ENCODE measurements around the gene KCNG2. TPM values are rescaled to one million over a fixed set of nuclear protein-coding genes. Genes with fewer than 3 reads are reported as not detected.

KCNG2 gene
- total RNA-seq, 1 donor from 2014 or later: not detected

GRCh38 chr18:79806976-79807841, 9.5 kb downstream of the KCNG2 start:
- DNase-seq (no peak), ATAC-seq (ENCODE audit: poor library complexity) (no peak)
- intact Hi-C loops (cut with DNase I): no loop called here

GRCh38 chr18:79809482-79810192, 11.9 kb downstream of the KCNG2 start:
- ATAC-seq (ENCODE audit: poor library complexity): no peak
- intact Hi-C loops (cut with DNase I): no loop called here
- no peak for DNase-seq

GRCh38 chr18:79812052-79812451, 14.3 kb downstream of the KCNG2 start:
- DNase-seq: no peak
- no peak for ATAC-seq (ENCODE audit: poor library complexity)
- intact Hi-C loops (cut with DNase I): no loop called here

- intact Hi-C loops (cut with DNase I): no loop called here
- ATAC-seq (ENCODE audit: poor library complexity) (no peak), DNase-seq (no peak)
Measured at GRCh38 chr18:79814373-79814772, 16.6 kb downstream of the KCNG2 start.

GRCh38 chr18:79815657-79816056, 17.9 kb downstream of the KCNG2 start:
- DNase-seq (no peak), ATAC-seq (ENCODE audit: poor library complexity) (no peak)
- intact Hi-C loops (cut with DNase I): no loop called here

GRCh38 chr18:79816092-79816491, 18.4 kb downstream of the KCNG2 start:
- DNase-seq: no peak
- intact Hi-C loops (cut with DNase I): no loop called here
- ATAC-seq (ENCODE audit: poor library complexity): no peak

DNA sequence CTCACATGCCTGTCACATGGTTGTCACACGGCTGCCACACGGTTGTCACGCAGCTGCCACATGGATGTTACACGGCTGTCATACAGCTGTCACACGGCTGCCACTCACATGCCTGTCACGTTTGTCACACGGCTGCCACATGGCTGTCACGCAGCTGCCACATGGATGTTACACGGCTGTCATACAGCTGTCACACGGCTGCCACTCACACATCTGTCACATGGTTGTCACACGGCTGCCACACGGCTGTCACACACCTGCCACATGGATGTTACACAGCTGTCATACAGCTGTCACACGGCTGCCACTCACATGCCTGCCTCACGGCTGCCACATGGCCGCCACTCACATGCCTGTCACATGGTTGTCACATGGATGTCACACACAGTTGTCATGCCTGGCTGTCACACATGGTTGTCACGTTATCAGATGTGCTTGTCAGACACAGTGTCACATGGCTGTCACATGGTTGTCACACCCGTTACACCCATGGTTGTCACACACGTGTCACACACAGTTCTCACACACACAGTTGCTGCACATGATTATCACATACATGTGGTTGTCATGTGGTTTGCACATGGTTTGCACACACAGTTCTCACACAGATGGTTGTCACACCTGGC, 19.4 kb downstream of the KCNG2 start:
- DNase-seq: no peak
- no peak for ATAC-seq (ENCODE audit: poor library complexity)
- intact Hi-C loops (cut with DNase I): no loop called here

- DNase-seq: no peak
Measured at GRCh38 chr18:79817607-79817998, 19.9 kb downstream of the KCNG2 start.

DNA sequence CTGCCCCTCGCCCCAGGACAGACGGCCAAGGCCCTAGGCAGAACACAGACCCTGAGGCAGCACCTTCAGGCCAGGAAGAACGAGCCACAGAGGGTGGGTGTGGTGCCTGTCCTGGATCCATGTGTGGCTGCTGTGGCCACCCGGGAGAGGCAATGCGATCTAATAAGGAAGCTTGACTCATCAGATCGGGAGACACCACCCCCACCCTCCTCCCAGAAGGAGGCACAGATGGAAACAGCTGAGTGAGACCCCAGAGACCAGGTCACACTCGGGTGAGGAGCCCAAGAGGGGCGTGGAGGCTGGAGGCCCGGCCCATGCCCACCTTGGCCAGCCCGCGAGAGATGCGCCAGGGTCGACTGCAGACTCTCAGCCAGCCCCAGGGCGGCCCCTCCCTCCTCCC, 20.3 kb downstream of the KCNG2 start:
- intact Hi-C loops (cut with DNase I): no loop called here
- ATAC-seq (ENCODE audit: poor library complexity) (no peak), DNase-seq (no peak)

More at GRCh38 chr18:79817607-79817998, 19.9 kb downstream of the KCNG2 start:
- intact Hi-C loops (cut with DNase I): no loop called here
- ATAC-seq (ENCODE audit: poor library complexity): no peak

GRCh38 chr18:79818631-79819030, 20.9 kb downstream of the KCNG2 start:
- DNase-seq: no peak
- no peak for ATAC-seq (ENCODE audit: poor library complexity)
- intact Hi-C loops (cut with DNase I): no loop called here

DNA sequence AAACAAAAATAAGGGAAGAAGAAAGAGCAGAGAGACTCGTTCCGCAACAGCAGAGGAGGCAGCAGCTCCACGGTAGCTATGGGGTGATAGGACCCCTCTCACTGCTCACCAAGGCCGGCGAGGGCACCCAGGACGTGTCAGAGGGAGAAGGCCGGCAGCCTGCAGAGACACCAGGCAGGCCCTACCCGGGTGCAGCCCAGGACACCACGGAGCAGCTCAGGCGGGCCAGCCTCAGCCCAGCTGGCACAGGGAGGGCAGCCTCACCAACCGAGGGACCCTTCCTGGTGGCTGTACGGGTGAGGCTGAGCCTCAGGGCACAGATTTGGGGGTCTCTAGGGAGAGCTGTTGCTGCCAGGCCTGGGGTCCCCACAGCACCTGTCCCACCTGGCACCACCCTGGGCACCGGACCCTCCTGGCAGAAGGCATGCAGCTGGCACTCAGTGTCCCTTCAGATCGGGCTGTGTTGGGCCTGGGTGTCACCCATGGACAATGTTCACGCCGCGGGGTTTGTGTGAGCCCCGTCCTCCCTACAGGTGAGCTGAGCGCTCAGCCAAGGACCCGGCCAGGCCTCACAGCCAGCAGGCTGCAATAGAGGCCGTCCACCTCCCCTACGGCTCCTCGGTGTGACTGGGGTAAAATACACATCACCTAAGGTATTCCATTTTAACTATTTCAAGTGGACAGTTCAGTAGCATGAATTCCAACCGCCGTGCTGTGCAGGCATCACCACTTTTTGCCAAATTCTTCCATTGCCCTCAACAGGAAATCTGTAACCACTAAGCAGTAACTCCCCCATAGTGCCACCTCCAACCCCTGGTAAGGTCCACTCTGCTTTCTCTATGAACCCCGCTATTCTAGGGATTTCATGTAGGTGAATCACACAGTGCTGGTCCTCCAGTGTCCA, 21.6 kb downstream of the KCNG2 start:
- no peak for DNase-seq
- intact Hi-C loops (cut with DNase I): no loop called here
- ATAC-seq (ENCODE audit: poor library complexity): no peak

- intact Hi-C loops (cut with DNase I): no loop called here
- ATAC-seq (ENCODE audit: poor library complexity) (peak; percentile 64), DNase-seq (no peak)
Measured at GRCh38 chr18:79819968-79820351, 22.2 kb downstream of the KCNG2 start.

- ATAC-seq (ENCODE audit: poor library complexity) (no peak), DNase-seq (no peak)
- intact Hi-C loops (cut with DNase I): no loop called here
Measured at GRCh38 chr18:79823120-79823519, 25.4 kb downstream of the KCNG2 start.

DNA sequence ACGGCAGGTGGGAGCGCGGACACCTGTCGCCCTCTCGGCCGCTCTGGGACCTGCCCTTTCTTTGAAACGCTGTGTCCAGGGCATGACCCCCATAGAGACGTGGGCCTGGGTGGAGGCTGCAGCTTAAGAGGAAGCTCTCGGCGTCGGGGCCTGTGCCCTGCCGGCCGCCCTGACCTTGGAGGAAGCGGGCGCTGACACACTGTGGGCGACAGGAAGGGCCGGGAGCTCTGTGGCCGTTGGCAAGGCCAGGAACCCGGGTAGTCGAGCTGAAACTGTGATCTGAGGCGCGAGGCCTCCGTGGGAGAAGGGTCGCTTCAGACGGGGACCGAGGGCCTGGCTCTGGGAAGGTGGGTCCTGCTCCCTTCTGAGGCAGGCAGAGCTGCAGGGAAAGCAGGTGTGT, 28.2 kb downstream of the KCNG2 start:
- peak; percentile 66 for ATAC-seq (ENCODE audit: poor library complexity)
- DNase-seq: peak; percentile 67
- intact Hi-C loops (cut with DNase I): no loop called here

DNA sequence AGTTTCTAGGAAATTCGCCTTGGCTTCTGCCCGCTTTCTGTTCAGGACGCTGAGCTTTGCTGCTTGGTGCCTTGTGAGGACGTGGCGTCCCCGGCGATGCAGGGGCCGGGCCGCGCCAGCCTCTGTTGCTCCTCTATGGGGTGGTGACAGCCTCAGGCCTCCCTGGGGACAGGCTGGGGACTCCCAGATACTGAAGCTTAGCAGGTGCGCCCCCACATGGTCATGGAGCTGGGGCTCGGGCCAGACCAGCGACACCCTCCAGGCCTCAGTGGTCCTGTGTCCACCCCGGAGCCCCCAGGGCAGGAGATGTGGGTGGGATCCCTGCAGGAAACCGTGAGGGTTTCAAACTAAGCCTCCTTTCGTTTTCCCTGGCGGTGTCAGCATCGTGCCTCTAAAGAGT, 29.2 kb downstream of the KCNG2 start:
- ATAC-seq (ENCODE audit: poor library complexity): no peak
- DNase-seq: no peak
- intact Hi-C loops (cut with DNase I): no loop called here

- intact Hi-C loops (cut with DNase I): no loop called here
- no peak for ATAC-seq (ENCODE audit: poor library complexity)
- DNase-seq: no peak
Measured at GRCh38 chr18:79828258-79828657, 30.5 kb downstream of the KCNG2 start.

GRCh38 chr18:79829136-79829854, 31.6 kb downstream of the KCNG2 start:
- ATAC-seq (ENCODE audit: poor library complexity): no peak
- no peak for DNase-seq
- intact Hi-C loops (cut with DNase I): no loop called here

- intact Hi-C loops (cut with DNase I): no loop called here
- DNase-seq: no peak
- no peak for ATAC-seq (ENCODE audit: poor library complexity)
Measured at GRCh38 chr18:79832169-79832568, 34.4 kb downstream of the KCNG2 start.
